Pons (tissue), 1 donor: ENCODE results near the gene EGLN1.

Source experiments
- DNase-seq: peaks from one replicate; pipeline ENCODE4 v3.0.0-alpha.2; 2016; ENCODE audit warnings: low spot score

The EGLN1 gene

DNA sequence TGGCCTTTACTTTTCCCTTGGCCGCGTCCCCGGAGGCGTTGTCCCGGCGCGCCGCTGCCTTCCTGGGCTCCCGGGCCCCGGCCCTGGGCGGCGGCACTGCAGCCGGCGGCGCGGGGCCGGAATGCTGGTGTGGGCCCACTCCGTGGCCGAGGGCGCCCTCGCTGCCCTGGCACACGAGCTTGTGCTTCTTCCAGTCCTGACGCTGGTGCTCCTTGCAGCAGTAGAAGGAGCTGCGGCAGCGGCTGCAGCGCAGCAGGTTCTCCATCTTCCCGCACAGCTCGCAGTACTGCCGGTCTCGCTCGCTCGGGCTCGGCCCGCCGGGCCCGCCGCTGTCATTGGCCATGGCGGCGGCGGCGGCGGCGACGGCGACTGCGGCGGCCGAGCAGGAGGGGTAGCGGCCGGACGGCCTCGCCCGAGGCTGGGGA is 529 bp downstream of the EGLN1 start:
- peak; percentile 23 for DNase-seq

DNA sequence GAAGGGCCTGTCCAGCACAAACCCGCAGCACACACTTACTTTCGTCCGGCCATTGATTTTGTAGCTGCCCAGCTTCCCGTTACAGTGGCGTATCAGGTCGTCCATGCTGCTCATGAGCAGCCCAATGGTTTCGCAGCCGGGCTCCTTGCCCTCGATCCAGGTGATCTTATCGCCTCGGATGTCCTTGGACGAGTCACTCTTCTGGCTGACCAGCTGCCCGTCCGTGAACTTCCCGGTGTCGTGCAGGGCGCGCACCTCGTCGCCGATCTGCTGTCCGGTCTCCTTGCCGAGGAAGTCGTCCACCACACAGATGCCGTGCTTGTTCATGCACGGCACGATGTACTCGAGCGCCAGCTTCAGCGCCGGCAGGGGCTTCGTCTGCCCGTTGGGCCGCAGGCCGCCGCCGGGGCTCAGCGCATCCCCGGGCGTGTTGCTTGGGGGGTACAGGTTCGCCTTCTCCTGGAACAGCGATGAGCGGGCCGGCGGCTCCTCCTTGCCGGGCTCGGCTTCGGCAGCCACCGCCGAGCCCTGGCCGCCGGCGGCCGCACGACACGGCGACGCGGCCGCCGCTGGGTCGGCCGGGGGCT is 1.0 kb downstream of the EGLN1 start:
- no peak for DNase-seq

DNA sequence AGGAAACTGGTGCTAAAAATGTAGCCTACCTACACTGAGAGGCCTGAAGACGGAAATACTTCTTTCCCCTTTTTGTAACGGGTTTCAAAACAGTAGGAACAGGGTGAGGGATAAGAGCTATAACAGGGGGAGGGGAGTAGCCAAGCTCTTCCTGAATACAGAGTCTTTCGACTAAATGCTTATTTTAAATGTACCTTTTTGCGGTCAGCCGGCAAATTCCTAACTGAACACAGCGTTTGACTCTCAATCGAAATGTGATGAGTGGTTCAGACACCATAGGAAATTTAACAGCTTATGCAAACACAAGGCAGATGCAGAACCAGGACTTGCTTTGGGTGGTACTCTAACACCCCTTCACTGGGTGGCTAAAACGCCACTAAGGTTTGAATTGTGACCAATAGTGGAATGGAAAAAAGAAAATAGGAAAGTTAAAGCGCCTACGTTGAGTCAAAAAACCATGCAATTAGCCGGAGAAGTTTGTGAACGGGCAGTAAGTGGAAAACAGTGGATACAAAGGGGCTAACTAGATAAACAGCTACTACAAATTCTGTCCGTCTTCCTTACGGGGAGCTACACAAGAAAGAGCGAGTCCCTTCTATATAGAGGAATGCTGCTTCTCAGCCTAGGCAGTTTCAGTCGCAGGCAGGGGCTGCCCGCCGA is 1.7 kb downstream of the EGLN1 start:
- DNase-seq: peak; percentile 54

GRCh38 chr1:231419738-231420298 is 2.3 kb downstream of the EGLN1 start:
- peak; percentile 8 for DNase-seq

DNA sequence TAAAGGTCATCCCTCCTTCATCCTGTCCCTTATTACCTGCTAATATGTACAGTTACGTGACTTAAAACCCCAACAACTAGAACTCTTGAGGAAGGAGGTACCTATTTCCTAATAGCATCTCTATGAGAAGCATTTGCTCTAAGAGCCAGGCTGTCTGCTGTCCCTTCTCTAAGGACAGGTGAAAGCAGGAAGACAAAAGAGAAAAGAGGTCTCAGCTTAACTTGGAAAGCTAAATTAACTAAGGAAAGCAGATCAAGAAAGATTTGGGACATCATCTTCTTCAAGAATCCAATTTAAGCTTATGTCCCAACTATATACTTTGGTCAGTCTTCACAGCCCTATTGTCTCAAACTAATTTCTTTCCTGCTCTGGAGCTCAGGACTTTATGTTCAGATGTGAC is 2.9 kb downstream of the EGLN1 start:
- DNase-seq: peak; percentile 11

- DNase-seq: no peak
Measured at GRCh38 chr1:231418741-231419107, 3.4 kb downstream of the EGLN1 start.

DNA sequence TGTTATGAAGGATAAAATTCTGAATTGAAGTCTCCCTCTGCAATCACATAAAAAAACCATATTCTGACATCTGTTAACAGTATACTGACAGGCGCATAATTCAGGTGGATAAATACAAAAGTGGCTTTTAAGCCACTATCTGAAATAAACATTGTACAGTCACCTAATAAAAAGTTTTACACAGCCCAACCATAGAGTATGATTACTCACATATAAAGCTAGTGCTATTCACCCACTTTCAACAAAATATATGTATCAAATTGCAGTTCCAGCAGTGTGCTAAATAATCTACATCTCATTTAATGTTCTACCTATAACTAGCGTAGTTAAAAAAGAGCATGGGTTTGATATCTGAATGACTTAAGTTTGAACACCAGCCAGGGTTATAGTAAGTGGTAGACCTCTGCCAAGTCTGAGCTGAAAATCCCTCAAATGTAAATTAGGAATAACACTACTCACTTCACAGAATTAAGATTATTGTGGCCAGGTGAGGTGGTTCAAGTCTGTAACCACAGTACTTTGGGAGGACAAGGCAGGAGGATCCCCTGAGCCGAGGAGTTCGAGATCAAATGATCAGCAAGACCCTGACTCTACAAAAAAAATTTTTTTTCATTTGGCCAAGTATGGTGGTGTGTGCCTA is 3.9 kb downstream of the EGLN1 start:
- DNase-seq: no peak

GRCh38 chr1:231417513-231417912 is 4.6 kb downstream of the EGLN1 start:
- DNase-seq: no peak

- no peak for DNase-seq
Measured at GRCh38 chr1:231416901-231417300, 5.2 kb downstream of the EGLN1 start.

DNA sequence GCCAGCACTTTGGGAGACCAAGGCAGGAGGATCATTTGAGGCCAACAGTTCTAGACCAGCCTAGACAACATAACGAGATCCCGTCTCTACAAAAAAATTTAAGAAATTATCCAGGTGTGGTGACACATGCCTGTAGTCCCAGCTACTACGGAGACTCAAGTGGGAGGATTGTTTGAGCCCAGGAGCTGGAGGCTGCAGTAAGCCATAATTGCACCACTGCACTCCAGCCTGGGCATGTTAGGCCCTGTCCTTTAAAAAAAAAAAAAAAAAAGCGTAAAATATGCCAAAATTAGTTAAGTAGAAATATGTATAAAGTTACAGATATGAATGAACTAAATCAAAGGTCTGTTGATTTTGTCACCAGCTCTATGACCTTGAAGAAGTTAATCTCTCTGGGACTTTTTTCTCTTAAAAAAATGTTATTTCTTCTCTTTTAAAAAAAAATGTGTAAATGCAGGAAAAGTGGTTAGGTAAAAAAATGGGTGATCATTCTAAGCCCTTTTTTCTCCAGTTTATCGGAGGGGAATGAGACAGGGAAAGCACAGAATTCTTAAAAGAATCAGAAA is 7.0 kb downstream of the EGLN1 start:
- no peak for DNase-seq

GRCh38 chr1:231414260-231415016 is 7.6 kb downstream of the EGLN1 start:
- no peak for DNase-seq

- DNase-seq: no peak
Measured at GRCh38 chr1:231413749-231414082, 8.4 kb downstream of the EGLN1 start.

DNA sequence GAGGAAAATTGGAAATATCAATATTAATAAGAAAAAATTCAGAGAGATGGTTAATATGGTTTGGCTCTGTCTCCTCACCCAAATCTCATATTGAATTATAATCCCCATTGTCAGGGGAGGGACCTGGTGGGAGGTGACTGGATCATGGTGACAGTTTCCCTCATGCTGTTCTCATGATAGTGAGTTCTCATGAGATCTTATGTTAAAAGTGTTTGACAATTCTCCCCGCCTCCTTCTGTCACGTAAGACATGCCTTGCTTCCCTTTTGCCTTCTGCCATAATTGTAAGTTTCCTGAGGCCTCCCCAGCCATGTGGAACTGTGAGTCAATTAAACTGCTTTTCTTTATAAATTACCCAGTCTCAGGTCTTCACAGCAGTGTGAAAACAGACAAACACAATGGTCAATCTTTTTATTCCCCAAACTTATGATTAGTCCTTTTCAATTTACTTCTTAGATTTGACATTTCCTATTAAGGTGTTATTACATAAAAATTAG is 11.0 kb downstream of the EGLN1 start:
- DNase-seq: no peak

- DNase-seq: no peak
Measured at GRCh38 chr1:231410036-231410612, 12.0 kb downstream of the EGLN1 start.

DNA sequence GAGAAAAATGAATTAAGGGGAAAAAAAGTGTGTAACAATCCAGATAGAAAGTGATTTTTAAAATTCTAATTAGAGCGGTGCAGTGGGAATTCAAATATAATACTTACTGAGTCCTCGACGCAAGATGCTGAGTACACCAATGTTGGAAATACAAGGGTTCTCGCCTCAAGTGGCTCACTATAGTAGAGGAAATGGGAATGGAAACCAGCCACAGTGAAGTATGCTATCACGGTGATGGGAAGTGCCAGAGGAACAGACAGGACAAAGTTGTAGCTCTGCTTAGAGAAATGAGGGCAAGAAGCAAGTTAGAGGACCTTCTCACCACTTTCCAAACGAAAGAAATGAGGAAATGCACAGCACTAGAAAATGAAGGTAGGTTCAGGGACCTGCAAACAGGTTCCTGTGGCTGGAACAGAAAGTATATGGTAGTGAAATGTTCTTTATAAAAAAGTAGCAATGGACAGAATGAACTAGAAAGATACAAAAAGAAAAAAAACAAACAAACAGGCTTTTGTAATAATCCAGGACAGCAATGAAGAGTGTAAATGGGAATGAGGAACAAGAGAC is 13.5 kb downstream of the EGLN1 start:
- DNase-seq: no peak

DNA sequence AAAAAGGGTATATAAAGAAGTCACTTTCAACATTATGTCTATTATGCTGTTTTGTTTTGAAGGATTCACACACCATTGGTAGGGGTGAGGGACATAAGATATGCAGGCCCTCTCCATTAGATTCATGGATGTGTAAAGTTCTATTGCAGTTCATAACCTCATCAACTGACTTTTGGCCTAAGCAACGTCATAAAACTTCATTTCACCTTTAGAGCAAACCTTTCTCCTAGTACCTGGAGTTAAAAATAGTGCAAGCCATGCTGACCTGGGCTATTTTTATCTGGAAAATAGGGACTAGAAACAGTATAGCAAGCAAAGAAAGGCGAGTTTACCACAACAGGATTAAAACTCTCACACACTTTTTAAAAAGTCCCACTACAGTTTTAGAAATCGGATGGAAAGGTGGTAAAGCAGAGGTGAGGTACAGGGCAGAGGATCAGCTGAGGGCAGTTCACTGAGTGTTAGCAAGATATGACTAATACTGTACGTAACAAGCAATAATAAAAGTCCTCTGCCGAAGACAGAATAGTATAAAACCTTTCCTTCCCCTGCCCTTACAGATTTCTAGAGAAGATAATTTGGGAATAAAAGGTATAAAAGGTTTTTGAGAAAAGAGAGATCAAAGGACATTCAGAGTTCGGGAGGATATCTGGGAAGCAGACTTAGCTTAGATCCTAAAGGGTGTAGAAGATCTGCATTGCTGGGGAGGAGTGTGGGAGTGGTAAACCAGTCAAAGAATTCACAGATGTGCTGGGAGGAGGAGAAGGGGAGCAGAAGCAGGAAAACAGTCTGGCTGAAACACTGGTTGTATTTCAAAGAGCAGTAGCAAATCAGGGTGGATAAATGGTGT is 14.3 kb downstream of the EGLN1 start:
- no peak for DNase-seq

DNA sequence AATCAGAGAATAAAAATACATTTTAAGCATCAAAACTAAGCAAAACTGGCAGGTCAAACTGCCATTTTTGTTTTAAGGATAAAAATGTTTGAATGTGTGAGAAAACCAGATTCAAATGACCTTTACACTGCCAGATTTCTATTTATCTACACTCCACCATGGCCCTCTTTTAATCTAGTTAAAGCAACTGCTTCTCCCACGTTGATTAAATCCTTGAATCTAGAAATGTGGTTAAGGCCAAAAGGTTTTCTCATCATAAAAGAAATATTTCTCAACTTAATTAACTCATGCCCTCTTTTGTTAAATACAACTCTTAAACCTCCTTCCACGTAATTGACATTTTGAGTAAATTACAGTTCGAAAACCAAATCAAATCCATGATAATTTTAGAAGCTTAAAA is 15.0 kb downstream of the EGLN1 start:
- DNase-seq: no peak

DNA sequence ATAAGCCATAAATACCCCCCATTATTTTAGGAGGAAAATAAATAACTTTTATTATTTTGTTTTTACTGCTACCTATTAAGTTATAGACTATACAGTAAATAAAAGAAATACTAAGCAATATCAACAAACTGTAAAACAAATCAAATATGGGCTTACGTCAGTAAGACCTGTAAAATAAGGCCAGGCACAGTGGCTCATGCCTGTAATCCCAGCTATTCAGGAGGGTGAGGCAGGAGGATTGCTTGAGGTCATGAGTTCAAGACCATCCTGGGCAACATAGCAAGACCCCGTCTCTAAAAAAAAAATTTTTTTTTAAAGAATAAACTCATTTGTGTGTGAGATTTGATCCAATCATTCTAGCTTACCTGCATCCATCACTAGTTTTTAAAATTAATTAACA is 17.8 kb downstream of the EGLN1 start:
- DNase-seq: no peak

GRCh38 chr1:231401478-231401877 is 20.6 kb downstream of the EGLN1 start:
- DNase-seq: no peak

DNA sequence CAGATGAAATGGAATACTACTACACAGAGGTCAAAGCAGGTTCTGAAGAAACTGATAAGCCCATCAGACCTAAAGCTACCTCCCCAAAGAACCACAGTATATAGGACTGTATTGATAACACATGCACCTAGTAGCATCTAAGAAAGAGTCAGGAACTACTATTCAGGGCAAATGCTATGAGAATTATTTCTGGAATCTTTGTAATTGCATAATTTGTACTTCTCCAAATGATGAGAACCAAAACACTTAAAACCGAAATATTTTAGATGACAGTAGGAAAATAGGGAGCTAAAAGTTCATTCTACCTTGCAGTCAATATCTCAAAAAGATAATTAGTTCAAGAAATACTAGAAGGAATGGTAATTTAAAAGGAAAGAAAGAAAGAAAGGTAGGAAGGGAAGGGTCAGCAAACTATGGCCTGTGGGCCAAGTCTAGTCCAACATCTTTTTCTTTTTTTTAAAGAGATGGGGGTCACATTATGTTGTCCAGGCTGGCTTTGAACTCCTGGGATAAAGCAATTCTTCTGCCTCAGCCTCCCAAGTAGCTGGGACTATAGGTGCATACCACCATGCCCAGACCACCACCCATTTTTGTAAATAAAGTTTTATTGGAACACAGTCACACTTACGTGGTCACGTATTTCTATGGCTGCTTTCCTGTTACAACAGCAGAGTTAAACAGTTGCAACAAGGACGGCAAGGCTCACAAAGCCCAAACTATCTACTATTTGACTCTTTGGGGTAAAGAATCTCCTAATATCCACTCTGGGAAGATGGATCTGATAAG is 24.0 kb downstream of the EGLN1 start:
- no peak for DNase-seq
